Suprapubic skin (tissue), 3 donors: ENCODE measurements around the gene TGFB1I1.

ENCODE experiments used
- CTCF ChIP-seq, 2 donors: fragments of 200-600 bp in 1 of 2; fragments of 450-650 bp in 1 of 2; sonication (generic) in 1 of 2; IDR thresholded peaks; one replicate each; pipeline ENCODE4 v1.5.1; 2016 to 2019; ENCODE audit warnings: antibody characterized with exemption in 2 of 2, mild to moderate bottlenecking in 1 of 2, moderate library complexity in 1 of 2
- EP300 ChIP-seq: sonication (generic); formaldehyde crosslinking; IDR thresholded peaks from one replicate; pipeline ENCODE4 v1.6.1; 2017; ENCODE audit warnings: antibody characterized with exemption
- POLR2A ChIP-seq, 2 donors: fragments of 450-650 bp; IDR thresholded peaks; one replicate each; pipeline ENCODE4 v1.6.1; 2017; ENCODE audit warnings: antibody characterized with exemption in 2 of 2, mild to moderate bottlenecking in 2 of 2, moderate library complexity in 2 of 2

- TF ChIP-seq CTCF (IDR thresholded peaks at IDR 0.05) (no peak), EP300 (no peak), POLR2A (IDR thresholded peaks at IDR 0.05) (no peak)
These were observed 41.4 kb upstream of the TGFB1I1 start for GRCh38 chr16:31430380-31431052.
